ENCODE measurements around the gene NRXN3.

The NRXN3 gene

DNA sequence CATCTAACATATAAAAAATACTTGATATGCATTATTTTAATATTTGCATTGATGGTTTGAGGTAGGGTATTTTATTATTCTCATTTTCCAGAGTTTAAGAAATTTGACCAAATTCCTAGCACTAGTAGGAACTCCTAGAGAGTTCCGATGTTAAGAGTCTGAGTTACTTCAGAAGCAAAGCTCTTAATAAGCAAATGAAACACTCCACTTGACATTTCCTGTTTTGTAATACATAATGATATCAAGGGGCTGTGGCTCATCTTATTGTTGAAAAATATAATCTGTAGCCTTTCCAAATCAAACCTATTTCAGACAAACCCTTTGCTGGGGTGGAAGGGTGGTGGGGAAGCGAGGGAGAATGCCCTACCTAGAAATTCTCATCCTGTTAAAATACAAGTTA is 1685.6 kb downstream of the NRXN3 start:
- no peak for DNase-seq (ENCODE audit: low read depth, low spot score)

GRCh38 chr14:79856381-79856780 is 1686.2 kb downstream of the NRXN3 start:
- no peak for DNase-seq (ENCODE audit: low read depth, low spot score)

DNA sequence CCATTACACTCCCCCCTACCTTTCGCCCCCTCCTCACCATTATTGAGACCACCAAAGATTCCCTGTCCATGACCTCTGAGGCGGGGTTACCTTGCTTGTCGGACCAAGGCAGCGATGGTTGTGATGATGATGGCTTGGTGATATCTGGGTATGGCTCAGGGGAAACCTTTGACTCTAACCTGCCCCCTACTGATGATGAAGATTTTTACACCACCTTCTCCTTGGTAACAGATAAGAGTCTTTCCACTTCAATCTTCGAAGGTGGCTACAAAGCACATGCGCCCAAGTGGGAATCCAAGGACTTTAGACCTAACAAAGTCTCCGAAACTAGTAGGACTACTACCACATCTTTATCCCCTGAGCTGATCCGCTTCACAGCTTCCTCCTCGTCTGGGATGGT is 1690.9 kb downstream of the NRXN3 start:
- DNase-seq (ENCODE audit: low read depth, low spot score) = no peak

- DNase-seq (ENCODE audit: low read depth, low spot score) = no peak
These were observed 1691.9 kb downstream of the NRXN3 start for GRCh38 chr14:79862045-79862444.

DNA sequence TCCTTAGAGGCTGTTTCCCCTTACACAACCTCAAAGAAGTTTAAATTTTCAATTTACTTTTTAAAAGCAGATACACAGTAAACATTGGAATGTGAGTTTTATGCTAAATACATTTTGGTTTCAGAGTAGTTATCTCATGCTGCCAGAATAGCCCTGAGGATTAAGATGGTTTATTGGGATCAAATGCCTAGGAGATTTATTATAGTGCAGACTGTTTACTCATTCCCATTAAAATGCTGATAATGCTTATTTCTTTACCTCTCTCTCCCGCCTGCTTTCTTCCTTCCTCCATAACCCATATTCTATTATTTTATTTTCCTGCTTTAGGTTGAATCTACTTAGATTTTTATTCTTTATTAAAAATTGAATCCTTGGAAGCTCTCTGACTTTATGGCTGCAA is 1701.0 kb downstream of the NRXN3 start:
- DNase-seq (ENCODE audit: low read depth, low spot score) = no peak

- DNase-seq (ENCODE audit: low read depth, low spot score) = no peak
These were observed 1708.1 kb downstream of the NRXN3 start for GRCh38 chr14:79878229-79878628.

- DNase-seq (ENCODE audit: low read depth, low spot score) = no peak
These were observed 1708.6 kb downstream of the NRXN3 start for GRCh38 chr14:79878785-79879184.

GRCh38 chr14:79881299-79881698 is 1711.1 kb downstream of the NRXN3 start:
- no peak for DNase-seq (ENCODE audit: low read depth, low spot score)

- no peak for DNase-seq (ENCODE audit: low read depth, low spot score)
These were observed 1720.4 kb downstream of the NRXN3 start for GRCh38 chr14:79890527-79890926.

DNA sequence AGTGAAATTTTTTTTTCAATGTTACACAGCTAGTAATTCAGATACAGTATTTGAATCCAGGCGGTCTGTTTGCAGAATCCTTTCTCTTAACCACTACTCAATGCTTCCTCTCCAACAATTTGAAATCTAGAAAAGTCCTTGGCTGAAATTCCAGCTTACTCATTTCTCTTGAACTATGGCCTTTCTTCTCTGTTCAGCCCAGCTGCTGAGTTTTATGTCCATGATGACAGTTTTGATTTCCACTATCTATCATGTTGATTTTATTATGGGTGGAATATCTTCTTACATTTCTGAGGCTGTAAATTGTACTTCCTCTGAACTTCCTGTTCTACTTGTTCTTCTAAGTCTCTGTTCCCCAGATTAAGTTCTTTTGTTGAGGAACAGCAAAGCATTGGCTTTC is 1725.8 kb downstream of the NRXN3 start:
- DNase-seq (ENCODE audit: low read depth, low spot score) = no peak

- DNase-seq (ENCODE audit: low read depth, low spot score) = no peak
These were observed 1729.4 kb downstream of the NRXN3 start for GRCh38 chr14:79899610-79900009.

- no peak for DNase-seq (ENCODE audit: low read depth, low spot score)
These were observed 1734.3 kb downstream of the NRXN3 start for GRCh38 chr14:79904497-79904896.

GRCh38 chr14:79906994-79907393 is 1736.8 kb downstream of the NRXN3 start:
- no peak for DNase-seq (ENCODE audit: low read depth, low spot score)

GRCh38 chr14:79910086-79910485 is 1739.9 kb downstream of the NRXN3 start:
- no peak for DNase-seq (ENCODE audit: low read depth, low spot score)

DNA sequence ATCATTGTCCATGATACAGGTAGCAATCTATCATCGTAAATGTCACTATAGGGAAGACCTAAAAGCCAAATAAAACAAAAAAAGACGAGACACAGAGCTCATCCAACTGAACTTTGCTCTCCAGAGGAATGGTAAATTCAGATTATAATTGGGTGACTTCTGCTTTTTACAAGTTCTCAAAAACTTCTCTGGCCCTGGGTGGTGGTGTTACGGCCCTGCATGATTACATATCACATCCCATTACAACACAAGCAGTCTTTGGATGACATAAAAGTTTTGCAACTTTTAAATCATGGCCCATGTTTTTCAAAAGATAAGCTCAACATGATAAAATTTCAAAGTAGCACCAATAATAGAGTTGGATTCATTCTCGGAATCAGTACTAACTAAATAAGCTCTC is 1741.6 kb downstream of the NRXN3 start:
- no peak for DNase-seq (ENCODE audit: low read depth, low spot score)

DNA sequence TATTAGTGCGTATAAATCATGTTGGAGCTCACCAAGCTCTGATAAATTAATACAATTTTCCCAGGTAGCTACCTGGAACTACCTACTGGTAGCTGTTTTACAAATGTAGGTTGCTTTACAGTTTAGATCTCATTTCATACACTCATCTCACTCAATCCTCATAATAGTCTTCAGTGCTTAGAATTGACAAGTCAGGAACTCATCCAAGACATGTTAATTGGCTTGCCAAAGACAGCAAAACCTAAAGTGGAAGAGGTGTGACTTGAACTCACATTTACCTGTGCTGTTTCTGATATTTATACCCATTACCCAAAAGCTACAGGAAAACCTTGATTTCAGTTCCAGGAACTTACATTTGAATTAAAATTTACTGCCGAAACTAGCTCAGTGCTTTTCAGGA is 1744.4 kb downstream of the NRXN3 start:
- no peak for DNase-seq (ENCODE audit: low read depth, low spot score)

- DNase-seq (ENCODE audit: low read depth, low spot score) = no peak
These were observed 1745.2 kb downstream of the NRXN3 start for GRCh38 chr14:79915406-79915805.

DNA sequence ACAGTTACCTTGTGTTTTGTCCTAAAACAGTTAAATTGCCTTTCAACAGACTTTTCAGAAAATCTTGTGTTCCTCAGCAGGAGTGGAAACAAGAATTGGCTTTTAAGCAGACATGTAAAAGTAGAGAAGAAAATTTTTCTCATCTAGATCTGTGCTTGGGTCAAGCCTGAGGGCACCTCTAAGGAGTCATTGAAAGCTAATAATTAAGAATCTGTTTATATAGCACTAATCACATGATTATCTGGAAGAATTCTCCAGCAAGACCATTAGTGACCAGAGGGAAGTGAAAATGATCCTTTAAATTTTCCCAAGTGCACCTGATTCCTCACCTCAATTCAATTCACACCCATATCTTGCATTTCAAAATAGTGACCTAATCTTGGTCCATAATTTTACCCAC is 1746.1 kb downstream of the NRXN3 start:
- DNase-seq (ENCODE audit: low read depth, low spot score) = no peak

DNA sequence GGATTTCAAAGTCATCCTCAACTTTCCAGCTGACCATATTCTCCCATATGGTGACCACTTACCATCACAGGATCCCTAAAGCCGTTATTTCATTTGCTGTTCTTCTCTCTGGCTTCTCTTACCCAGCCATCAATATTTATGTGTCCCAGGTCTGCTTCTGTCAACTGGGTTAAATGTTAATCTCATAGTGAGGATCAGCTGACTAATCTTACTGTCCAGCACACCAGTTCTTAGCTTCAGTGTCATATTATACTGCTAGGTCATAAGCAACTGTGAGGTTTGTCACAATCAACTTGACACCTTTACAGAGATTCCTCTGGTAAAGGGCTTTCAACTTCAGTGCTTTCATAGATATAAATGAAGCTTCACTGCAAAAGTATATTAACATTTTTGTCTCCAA is 1746.7 kb downstream of the NRXN3 start:
- no peak for DNase-seq (ENCODE audit: low read depth, low spot score)

All from astrocyte of the hippocampus (primary cell).